Measurements from ENCODE around the gene NRIP3. TPM values are rescaled to one million over a fixed set of nuclear protein-coding genes. Genes with fewer than 3 reads are reported as not detected.

The NRIP3 gene
- total RNA-seq, 1 donor from 2014 or later: 2.7 TPM

DNA sequence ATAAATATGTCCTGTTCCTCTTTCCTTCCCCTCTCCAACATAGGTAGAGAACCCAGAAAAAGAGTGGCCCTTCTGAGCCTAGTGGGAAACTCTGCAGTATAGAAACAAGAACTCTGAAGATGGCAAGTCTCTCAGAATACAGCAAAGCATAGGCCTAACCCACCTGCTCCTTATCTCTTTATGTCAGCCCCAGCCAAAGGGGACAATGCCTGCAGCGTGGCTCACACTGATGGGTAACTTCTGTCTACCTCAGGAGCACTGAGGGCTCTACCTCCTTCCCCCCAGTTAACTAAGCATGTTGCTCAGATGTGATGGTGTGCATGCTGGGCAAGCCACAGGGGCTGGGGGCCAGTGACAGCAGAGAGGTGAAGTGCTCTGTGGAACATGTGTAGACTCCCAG lies 4.9 kb upstream of the NRIP3 start:
- no peak overlapping the region for H3K4me3 Mint-ChIP-seq (ENCODE audit: unreplicated experiment)
- TF ChIP-seq, protein P1, sequence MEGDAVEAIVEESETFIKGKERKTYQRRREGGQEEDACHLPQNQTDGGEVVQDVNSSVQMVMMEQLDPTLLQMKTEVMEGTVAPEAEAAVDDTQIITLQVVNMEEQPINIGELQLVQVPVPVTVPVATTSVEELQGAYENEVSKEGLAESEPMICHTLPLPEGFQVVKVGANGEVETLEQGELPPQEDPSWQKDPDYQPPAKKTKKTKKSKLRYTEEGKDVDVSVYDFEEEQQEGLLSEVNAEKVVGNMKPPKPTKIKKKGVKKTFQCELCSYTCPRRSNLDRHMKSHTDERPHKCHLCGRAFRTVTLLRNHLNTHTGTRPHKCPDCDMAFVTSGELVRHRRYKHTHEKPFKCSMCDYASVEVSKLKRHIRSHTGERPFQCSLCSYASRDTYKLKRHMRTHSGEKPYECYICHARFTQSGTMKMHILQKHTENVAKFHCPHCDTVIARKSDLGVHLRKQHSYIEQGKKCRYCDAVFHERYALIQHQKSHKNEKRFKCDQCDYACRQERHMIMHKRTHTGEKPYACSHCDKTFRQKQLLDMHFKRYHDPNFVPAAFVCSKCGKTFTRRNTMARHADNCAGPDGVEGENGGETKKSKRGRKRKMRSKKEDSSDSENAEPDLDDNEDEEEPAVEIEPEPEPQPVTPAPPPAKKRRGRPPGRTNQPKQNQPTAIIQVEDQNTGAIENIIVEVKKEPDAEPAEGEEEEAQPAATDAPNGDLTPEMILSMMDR (IDR thresholded peaks at IDR 0.05; ENCODE audit: partially characterized antibody, unreplicated experiment): no peak
- H3K4me1 Mint-ChIP-seq (ENCODE audit: low read depth, unreplicated experiment): no peaks in the 10 kb centered on the region
- peaks cover 7% of the 10 kb centered on the region for H3K27me3 Mint-ChIP-seq (ENCODE audit: unreplicated experiment)
- H3K9me3 Mint-ChIP-seq (ENCODE audit: unreplicated experiment): peaks cover 10% of the 10 kb centered on the region
- no peak overlapping the region for H3K27ac Mint-ChIP-seq (ENCODE audit: unreplicated experiment)
- DNase-seq: no peak
- no peaks in the 10 kb centered on the region for H3K36me3 Mint-ChIP-seq (ENCODE audit: unreplicated experiment)

DNA sequence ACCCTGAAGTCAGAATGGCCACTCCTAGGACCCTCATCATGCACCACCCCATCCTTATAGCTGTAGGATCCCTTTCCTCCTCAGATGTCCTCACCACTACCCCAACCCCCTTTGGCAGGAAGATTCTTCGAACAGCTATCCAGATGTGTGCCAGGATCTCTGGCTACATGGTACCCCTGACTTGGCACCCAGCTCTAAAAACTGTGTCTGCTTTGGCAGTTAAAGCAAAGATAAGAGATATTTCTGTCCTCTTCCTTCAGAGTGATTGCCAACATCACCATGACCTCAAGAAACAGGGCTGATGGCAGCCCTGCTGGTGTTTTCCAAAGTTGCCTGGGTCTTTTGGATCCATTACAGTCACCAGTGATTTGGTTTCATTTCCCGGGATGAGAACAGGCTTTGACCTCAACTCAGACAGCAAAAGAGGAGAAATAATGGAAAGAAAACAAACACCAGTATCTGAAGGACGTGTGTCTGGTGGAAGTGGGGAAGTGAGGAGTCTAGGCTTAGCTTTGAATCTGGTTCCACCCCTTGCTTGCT lies 4.3 kb upstream of the NRIP3 start:
- H3K4me1 Mint-ChIP-seq (ENCODE audit: low read depth, unreplicated experiment): no peaks in the 10 kb centered on the region
- H3K27ac Mint-ChIP-seq (ENCODE audit: unreplicated experiment): no peak overlapping the region
- peaks cover 9% of the 10 kb centered on the region for H3K27me3 Mint-ChIP-seq (ENCODE audit: unreplicated experiment)
- TF ChIP-seq, protein P1 (IDR thresholded peaks at IDR 0.05; ENCODE audit: partially characterized antibody, unreplicated experiment): no peak
- peaks cover 10% of the 10 kb centered on the region for H3K9me3 Mint-ChIP-seq (ENCODE audit: unreplicated experiment)
- no peak overlapping the region for H3K4me3 Mint-ChIP-seq (ENCODE audit: unreplicated experiment)
- H3K36me3 Mint-ChIP-seq (ENCODE audit: unreplicated experiment): no peaks in the 10 kb centered on the region
- DNase-seq: no peak

DNA sequence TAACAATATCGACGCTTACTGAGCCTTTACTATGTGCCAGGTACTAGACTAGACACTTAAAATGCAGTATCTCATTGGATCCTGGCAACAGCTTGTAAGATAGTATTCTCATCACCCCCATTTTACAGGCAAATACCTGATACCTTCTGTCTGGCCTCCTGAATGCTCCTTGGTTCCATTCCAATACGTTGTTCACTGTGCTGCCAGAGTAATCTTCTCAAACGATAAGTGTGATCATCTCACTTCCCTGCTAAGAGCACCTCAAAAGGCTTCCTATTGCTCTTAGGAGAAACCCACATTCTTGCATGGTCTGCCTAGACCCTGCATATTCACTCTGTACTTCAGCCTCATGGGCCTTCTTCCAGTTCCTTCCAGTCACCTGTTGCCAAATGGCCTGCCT lies 1.3 kb upstream of the NRIP3 start:
- Mint-ChIP-seq H3K9me3 (ENCODE audit: unreplicated experiment) (peaks cover 8% of the 10 kb centered on the region), H3K4me1 (ENCODE audit: low read depth, unreplicated experiment) (no peaks in the 10 kb centered on the region)

DNA sequence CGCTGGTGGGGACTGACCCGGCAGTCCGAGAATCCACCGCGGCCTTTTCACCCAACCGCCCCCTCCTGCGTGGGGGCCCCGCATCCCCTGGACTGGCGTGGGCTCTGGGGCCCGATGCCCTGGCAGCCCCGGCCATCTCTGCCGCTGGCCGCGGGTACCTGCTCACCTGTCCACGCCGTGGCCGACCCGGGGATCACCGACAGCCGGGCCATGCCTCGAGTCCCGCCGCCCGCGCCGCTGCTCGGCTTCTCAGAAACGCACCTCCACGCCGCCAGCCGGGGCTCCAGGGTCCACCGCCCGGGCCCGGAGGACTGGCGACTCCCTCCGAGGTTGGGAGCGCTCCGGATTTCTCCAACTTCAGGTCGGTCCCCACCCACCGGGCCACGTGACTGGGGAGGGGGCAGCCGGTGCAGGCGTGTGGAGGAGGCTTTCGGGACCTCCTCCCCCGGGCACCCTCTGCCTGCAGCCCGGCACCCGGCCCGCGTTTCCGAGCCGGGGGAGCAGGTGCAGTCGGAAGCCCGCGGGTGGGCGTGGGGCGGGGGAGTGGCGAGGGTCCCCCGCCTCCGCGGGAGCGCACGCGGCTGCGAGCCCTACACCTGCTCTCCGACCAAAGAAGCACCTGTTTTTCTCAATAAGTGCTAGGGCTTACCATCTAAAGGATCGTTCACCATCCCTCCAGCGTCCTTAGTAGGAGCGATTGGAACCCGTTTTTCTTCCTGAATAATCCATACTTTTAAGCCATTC lies 554 bp upstream of the NRIP3 start:
- peak; percentile 37 for DNase-seq
- peak overlapping the region; percentile 78 for H3K4me3 Mint-ChIP-seq (ENCODE audit: unreplicated experiment)

More for the DNA sequence above, 1.3 kb upstream of the NRIP3 start:
- Mint-ChIP-seq H3K27me3 (ENCODE audit: unreplicated experiment) (peaks cover 11% of the 10 kb centered on the region), H3K36me3 (ENCODE audit: unreplicated experiment) (no peaks in the 10 kb centered on the region), H3K27ac (ENCODE audit: unreplicated experiment) (no peak overlapping the region), H3K4me3 (ENCODE audit: unreplicated experiment) (peak overlapping the region; percentile 78)
- DNase-seq: no peak
- TF ChIP-seq, protein P1 (IDR thresholded peaks at IDR 0.05; ENCODE audit: partially characterized antibody, unreplicated experiment): no peak

More for the DNA sequence above, 554 bp upstream of the NRIP3 start:
- H3K27me3 Mint-ChIP-seq (ENCODE audit: unreplicated experiment): peaks cover 11% of the 10 kb centered on the region
- no peaks in the 10 kb centered on the region for H3K36me3 Mint-ChIP-seq (ENCODE audit: unreplicated experiment)
- H3K4me1 Mint-ChIP-seq (ENCODE audit: low read depth, unreplicated experiment): no peaks in the 10 kb centered on the region
- peaks cover 5% of the 10 kb centered on the region for H3K9me3 Mint-ChIP-seq (ENCODE audit: unreplicated experiment)
- TF ChIP-seq, protein P1 (IDR thresholded peaks at IDR 0.05; ENCODE audit: partially characterized antibody, unreplicated experiment): no peak
- no peak overlapping the region for H3K27ac Mint-ChIP-seq (ENCODE audit: unreplicated experiment)

Measured in glutamatergic neuron (in vitro differentiated cells).